Mesenchymal stem cell (in vitro differentiated cells and primary cell): ENCODE results near the gene C22orf42.

Source experiments
- DNase-seq: peaks from one replicate; pipeline ENCODE4 v3.0.0-alpha.2; 2013
- H2AFZ ChIP-seq: one replicate; pipeline ENCODE4 v1.6.1; 2013; ENCODE audit warnings: low read depth, mild to moderate bottlenecking, control low read depth, inconsistent platforms, low read length, moderate library complexity
- H2AK5ac ChIP-seq: 2 replicates; pipeline ENCODE4 v1.6.1; 2013; ENCODE audit warnings: low read length, moderate library complexity, mild to moderate bottlenecking, inconsistent platforms; ENCODE audit not compliant: severe bottlenecking
- H2BK120ac ChIP-seq: one replicate; pipeline ENCODE4 v1.6.1; 2013; ENCODE audit warnings: low read depth, mild to moderate bottlenecking, inconsistent platforms, low read length, moderate library complexity
- H2BK12ac ChIP-seq, 2 experiments: one replicate each; pipeline ENCODE4 v1.6.1; 2013; ENCODE audit warnings: inconsistent platforms in 2 of 2, low read length in 2 of 2, mild to moderate bottlenecking in 2 of 2, moderate library complexity in 2 of 2, control low read depth in 1 of 2
- H2BK15ac ChIP-seq: one replicate; pipeline ENCODE4 v1.6.1; 2013; ENCODE audit warnings: mild to moderate bottlenecking, low read depth, inconsistent platforms; ENCODE audit not compliant: poor library complexity, severe bottlenecking
- H2BK5ac ChIP-seq: 2 replicates; pipeline ENCODE4 v1.6.1; 2013; ENCODE audit warnings: low read depth, mild to moderate bottlenecking, low read length, control low read depth, inconsistent platforms; ENCODE audit not compliant: poor library complexity, severe bottlenecking
- H3K14ac ChIP-seq, 2 experiments: one replicate each; pipeline ENCODE4 v1.6.1; 2013; ENCODE audit warnings: inconsistent platforms in 2 of 2, low read length in 2 of 2, control low read depth in 1 of 2, mild to moderate bottlenecking in 1 of 2, moderate library complexity in 1 of 2
- H3K18ac ChIP-seq, 2 experiments: one replicate each; pipeline ENCODE4 v1.6.1; 2013; ENCODE audit warnings: inconsistent platforms in 2 of 2, low read length in 2 of 2, control low read depth in 1 of 2, low read depth in 1 of 2, mild to moderate bottlenecking in 1 of 2
- H3K23ac ChIP-seq, 2 experiments: one replicate each; pipeline ENCODE4 v1.6.1; 2013; ENCODE audit warnings: inconsistent platforms in 2 of 2, low read length in 2 of 2, mild to moderate bottlenecking in 2 of 2, moderate library complexity in 2 of 2, control low read depth in 1 of 2
- H3K27ac ChIP-seq: 2 replicates; pipeline ENCODE4 v1.5.1; 2013; ENCODE audit warnings: mild to moderate bottlenecking, moderate library complexity, low read length, control low read depth, inconsistent platforms; ENCODE audit not compliant: poor library complexity, severe bottlenecking
- H3K27me3 ChIP-seq, 2 experiments: 2 replicates each; pipeline versions ENCODE4 v1.6.1 to v1.7.0; 2013; ENCODE audit warnings: low read length in 2 of 2, mild to moderate bottlenecking in 2 of 2, moderate library complexity in 2 of 2, control low read depth in 1 of 2, inconsistent platforms in 1 of 2; ENCODE audit not compliant: control insufficient read depth in 1 of 2, insufficient read depth in 1 of 2
- H3K36me3 ChIP-seq, 2 experiments: 2 replicates each; pipeline versions ENCODE4 v1.6.1 to v1.7.0; 2013; ENCODE audit warnings: low read length in 2 of 2, control low read depth in 1 of 2, inconsistent platforms in 1 of 2, low read depth in 1 of 2, mild to moderate bottlenecking in 1 of 2; ENCODE audit not compliant: insufficient read depth in 2 of 2, control insufficient read depth in 1 of 2
- H3K4ac ChIP-seq, 2 experiments: one replicate each; pipeline ENCODE4 v1.6.1; 2013; ENCODE audit warnings: inconsistent platforms in 2 of 2, low read length in 2 of 2, mild to moderate bottlenecking in 2 of 2, moderate library complexity in 2 of 2, control low read depth in 1 of 2, low read depth in 1 of 2
- H3K4me1 ChIP-seq: 2 replicates; pipeline ENCODE4 v1.6.1; 2013; ENCODE audit warnings: low read depth, low read length, control low read depth; ENCODE audit not compliant: control insufficient read depth, insufficient read depth
- H3K4me2 ChIP-seq: 2 replicates; pipeline ENCODE4 v1.6.1; 2013; ENCODE audit warnings: low read length, mild to moderate bottlenecking, inconsistent platforms; ENCODE audit not compliant: poor library complexity, severe bottlenecking
- H3K4me3 ChIP-seq, 2 experiments: 2 replicates each; pipeline versions ENCODE4 v1.5.1 to v1.7.0; 2013; ENCODE audit warnings: low read length in 2 of 2, mild to moderate bottlenecking in 2 of 2, control low read depth in 1 of 2, low read depth in 1 of 2; ENCODE audit not compliant: insufficient read depth in 1 of 2
- H3K79me1 ChIP-seq: replicated peaks from 2 replicates; pipeline ENCODE4 v1.6.1; 2013; ENCODE audit warnings: mild to moderate bottlenecking, control low read depth, low read length, inconsistent platforms; ENCODE audit not compliant: poor library complexity, severe bottlenecking
- H3K9ac ChIP-seq: 2 replicates; pipeline ENCODE4 v1.7.0; 2013; ENCODE audit warnings: mild to moderate bottlenecking, low read length, moderate library complexity
- H3K9me3 ChIP-seq: 2 replicates; pipeline ENCODE4 v1.7.0; 2013; ENCODE audit warnings: mild to moderate bottlenecking, low read length; ENCODE audit not compliant: control insufficient read depth
- H4K8ac ChIP-seq: one replicate; pipeline ENCODE4 v1.6.1; 2013; ENCODE audit warnings: inconsistent platforms, mild to moderate bottlenecking, low read length, moderate library complexity
- H4K91ac ChIP-seq: one replicate; pipeline ENCODE4 v1.6.1; 2013; ENCODE audit warnings: mild to moderate bottlenecking, low read length, inconsistent platforms
- WGBS: methylation state at CpG from one replicate; pipeline ENCODE4 v1.1.7; 2013; ENCODE audit warnings: mixed read lengths; 5-methylcytosine and 5-hydroxymethylcytosine counted together

Gene C22orf42

GRCh38 chr22:32130464-32130863 lies 28.6 kb downstream of the C22orf42 start:
- Histone ChIP-seq H3K4me3 (no peak overlapping the region), H3K18ac (no peak overlapping the region), H3K4ac (no peak overlapping the region), H3K23ac (no peak overlapping the region), H3K14ac (peak overlapping the region in 1 of 2 experiments; percentile 7), H3K79me1 (no peaks in the 10 kb centered on the region), H3K27me3 (peaks cover 0 to 8% of the 10 kb centered on the region in 2 experiments), H4K8ac (no peak overlapping the region), H2AFZ (no peak overlapping the region), H3K4me1 (no peaks in the 10 kb centered on the region), H2AK5ac (no peak overlapping the region), H3K9ac (no peak overlapping the region), H3K4me2 (no peak overlapping the region), H2BK12ac (no peak overlapping the region), H3K36me3 (no peaks in the 10 kb centered on the region), H3K9me3 (no peaks in the 10 kb centered on the region), H2BK15ac (no peak overlapping the region), H4K91ac (peak overlapping the region; percentile 39), H2BK5ac (no peak overlapping the region), H2BK120ac (no peak overlapping the region), H3K27ac (no peak overlapping the region)
- no peak for DNase-seq
- 58% methylated on average over 2 of the region's 2 CpGs for WGBS

- Histone ChIP-seq H2AK5ac (no peak overlapping the region), H3K36me3 (no peaks in the 10 kb centered on the region), H3K9me3 (no peaks in the 10 kb centered on the region), H3K27ac (no peak overlapping the region), H3K27me3 (peaks cover 0 to 12% of the 10 kb centered on the region in 2 experiments), H3K14ac (no peak overlapping the region), H3K4me1 (no peaks in the 10 kb centered on the region), H2BK12ac (no peak overlapping the region), H3K4me2 (no peak overlapping the region), H4K8ac (no peak overlapping the region), H3K79me1 (no peaks in the 10 kb centered on the region), H2BK120ac (no peak overlapping the region), H2BK5ac (no peak overlapping the region), H3K18ac (no peak overlapping the region), H3K4ac (no peak overlapping the region), H3K9ac (no peak overlapping the region), H3K4me3 (no peak overlapping the region), H2BK15ac (no peak overlapping the region), H3K23ac (no peak overlapping the region), H4K91ac (no peak overlapping the region), H2AFZ (no peak overlapping the region)
- no peak for DNase-seq
- 19% methylated on average over 3 of the region's 4 CpGs for WGBS
Measured at GRCh38 chr22:32127904-32128303, 31.2 kb downstream of the C22orf42 start.

DNA sequence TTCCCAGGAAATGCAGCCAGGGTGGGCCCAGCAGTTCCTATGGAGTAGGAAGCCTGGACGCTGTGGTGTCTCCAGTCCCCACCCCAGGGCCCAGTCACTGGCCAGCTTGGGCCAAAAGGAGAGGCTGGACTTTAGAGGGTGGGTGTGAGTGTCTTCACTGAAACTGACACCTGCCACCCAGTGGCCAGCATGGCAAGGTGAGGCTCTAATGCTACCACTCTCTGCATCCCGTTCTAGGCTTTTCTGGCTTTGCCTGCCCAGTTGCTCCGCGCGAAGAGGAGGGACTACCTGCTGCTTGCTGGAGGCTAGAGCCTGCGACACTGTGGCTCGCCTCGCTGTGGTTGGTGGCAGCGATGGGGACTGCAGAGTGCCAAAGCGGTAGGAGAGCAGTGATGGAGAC lies 35.4 kb downstream of the C22orf42 start:
- no peak for DNase-seq
- 28% methylated on average over 10 of the region's 10 CpGs for WGBS
- H3K27ac ChIP-seq = no peak overlapping the region

DNA sequence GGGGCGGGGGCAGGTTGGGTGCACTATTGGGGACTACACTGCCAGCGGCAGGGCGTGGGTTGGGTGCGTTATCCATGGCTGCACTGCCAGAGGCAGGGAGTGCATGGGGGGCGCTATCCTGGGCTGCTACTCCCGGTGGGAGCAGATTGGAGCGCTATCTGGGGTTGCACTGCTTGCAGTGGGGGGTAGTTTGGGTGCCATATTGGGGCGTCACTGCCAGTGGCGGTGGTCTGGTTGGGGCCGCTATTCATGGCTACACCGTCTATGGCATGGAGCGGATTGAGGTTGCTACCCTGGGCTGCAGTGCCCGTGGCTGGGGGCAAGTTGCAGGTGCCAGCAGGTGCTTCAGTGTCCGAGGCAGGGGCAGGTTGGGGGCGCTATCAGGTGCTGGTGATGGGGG lies 36.2 kb downstream of the C22orf42 start:
- no peak overlapping the region for H2AFZ ChIP-seq
- H3K9ac ChIP-seq = no peak overlapping the region
- H3K79me1 ChIP-seq = no peaks in the 10 kb centered on the region
- peaks cover 0 to 10% of the 10 kb centered on the region in 2 experiments for H3K27me3 ChIP-seq
- no peak overlapping the region for H4K91ac ChIP-seq
- no peak overlapping the region for H4K8ac ChIP-seq
- no peak overlapping the region for H2BK12ac ChIP-seq
- H2BK120ac ChIP-seq = no peak overlapping the region
- no peak overlapping the region for H3K18ac ChIP-seq
- no peak overlapping the region for H3K14ac ChIP-seq
- no peak overlapping the region for H2BK5ac ChIP-seq
- H3K4me2 ChIP-seq = no peak overlapping the region
- no peak overlapping the region for H2AK5ac ChIP-seq
- H3K4ac ChIP-seq = no peak overlapping the region
- no peak for DNase-seq
- H3K36me3 ChIP-seq = no peaks in the 10 kb centered on the region
- no peak overlapping the region for H3K23ac ChIP-seq
- no peak overlapping the region for H3K4me3 ChIP-seq
- H3K9me3 ChIP-seq = no peaks in the 10 kb centered on the region
- 86% methylated on average over 14 of the region's 15 CpGs for WGBS
- no peak overlapping the region for H3K27ac ChIP-seq
- no peaks in the 10 kb centered on the region for H3K4me1 ChIP-seq
- no peak overlapping the region for H2BK15ac ChIP-seq

More for the DNA sequence above, 35.4 kb downstream of the C22orf42 start:
- Histone ChIP-seq H2BK5ac (no peak overlapping the region), H4K91ac (no peak overlapping the region), H3K4ac (no peak overlapping the region), H2AFZ (no peak overlapping the region), H3K23ac (no peak overlapping the region), H3K4me3 (no peak overlapping the region), H4K8ac (no peak overlapping the region), H3K9me3 (no peaks in the 10 kb centered on the region), H3K14ac (no peak overlapping the region), H3K4me2 (no peak overlapping the region), H2BK12ac (no peak overlapping the region), H3K79me1 (no peaks in the 10 kb centered on the region), H3K27me3 (peaks cover 0 to 10% of the 10 kb centered on the region in 2 experiments), H3K4me1 (no peaks in the 10 kb centered on the region), H2AK5ac (no peak overlapping the region), H3K18ac (no peak overlapping the region), H3K36me3 (no peaks in the 10 kb centered on the region), H2BK120ac (no peak overlapping the region), H2BK15ac (no peak overlapping the region), H3K9ac (no peak overlapping the region)
